IMR-90 (cell line): ENCODE measurements around the gene CCSER1. TPM values are rescaled to one million over a fixed set of nuclear protein-coding genes. Genes with fewer than 3 reads are reported as not detected.

ENCODE experiments used
- ATAC-seq: fragments of 200-7000 bp; cut with Tn5 transposase; 2 replicates; pipeline ENCODE4 v1.9.1; 2020; ENCODE audit warnings: low read depth, mild to moderate bottlenecking, moderate library complexity
- BruUV-seq: library from RNA; stranded (reverse); fragments of 400-500 nt; replicated peaks from 2 replicates; lab custom pipeline; 2021; lab: Mats Ljungman, UMichigan
- CTCF ChIA-PET: fragments of 300-600 bp; formaldehyde crosslinking; extraction: SDS; loops from one replicate; lab custom pipeline; 2021; ENCODE audit warnings: antibody characterized with exemption; lab: Yijun Ruan, JAX
- POLR2A ChIA-PET: fragments of 300-600 bp; sonication (Branson Sonifier 250); formaldehyde crosslinking; loops from one replicate; lab custom pipeline; 2022; ENCODE audit warnings: antibody characterized with exemption; ENCODE audit not compliant: unreplicated experiment; lab: Charles Lee
- DNase-seq: peaks from one replicate; pipeline ENCODE4 v3.0.0; 2013
- H2AFZ ChIP-seq: replicated peaks from 2 replicates; pipeline ENCODE3; 2013; ENCODE audit warnings: low read length, mild to moderate bottlenecking; ENCODE audit not compliant: poor library complexity
- H2AK5ac ChIP-seq: 2 replicates; pipeline ENCODE4 v1.6.1; 2013; ENCODE audit warnings: low read depth, low read length, inconsistent platforms
- H2AK9ac ChIP-seq: replicated peaks from 2 replicates; pipeline ENCODE3; 2013; ENCODE audit warnings: mild to moderate bottlenecking, low read depth, low read length, moderate library complexity; ENCODE audit not compliant: poor library complexity
- H2BK120ac ChIP-seq: 2 replicates; pipeline ENCODE4 v1.6.1; 2013; ENCODE audit warnings: low read depth, low read length, inconsistent platforms
- H2BK15ac ChIP-seq: 3 replicates; pipeline ENCODE4 v1.6.1; 2013; ENCODE audit warnings: low read depth, low read length, inconsistent platforms
- H2BK20ac ChIP-seq: 2 replicates; pipeline ENCODE4 v1.6.1; 2013; ENCODE audit warnings: low read depth, mild to moderate bottlenecking, inconsistent platforms, low read length, moderate library complexity
- H2BK5ac ChIP-seq: 2 replicates; pipeline ENCODE4 v1.6.1; 2013; ENCODE audit warnings: mild to moderate bottlenecking, low read depth, low read length, inconsistent platforms; ENCODE audit not compliant: poor library complexity, severe bottlenecking
- H3K14ac ChIP-seq: replicated peaks from 2 replicates; pipeline ENCODE4 v1.6.1; 2013; ENCODE audit warnings: low read depth, low read length, inconsistent platforms
- H3K18ac ChIP-seq: 2 replicates; pipeline ENCODE4 v1.6.1; 2013; ENCODE audit warnings: low read depth, low read length, control low read depth
- H3K23ac ChIP-seq: 2 replicates; pipeline ENCODE4 v1.6.1; 2013; ENCODE audit warnings: low read depth, low read length, inconsistent platforms
- H3K27ac ChIP-seq: 2 replicates; pipeline ENCODE4 v1.5.1; 2013; ENCODE audit warnings: mild to moderate bottlenecking, control low read depth, low read length; ENCODE audit not compliant: insufficient read depth
- H3K27me3 ChIP-seq: 2 replicates; pipeline ENCODE4 v1.6.1; 2013; ENCODE audit warnings: low read length; ENCODE audit not compliant: control insufficient read depth, insufficient read depth
- H3K36me3 ChIP-seq: 2 replicates; pipeline ENCODE4 v1.6.1; 2013; ENCODE audit warnings: low read length, mixed read lengths; ENCODE audit not compliant: control insufficient read depth, insufficient read depth
- H3K4ac ChIP-seq: 2 replicates; pipeline ENCODE4 v1.6.1; 2013; ENCODE audit warnings: low read depth, low read length, inconsistent platforms
- H3K4me1 ChIP-seq: 2 replicates; pipeline ENCODE4 v1.6.1; 2013; ENCODE audit warnings: low read length, mixed read lengths; ENCODE audit not compliant: control insufficient read depth, insufficient read depth
- H3K4me2 ChIP-seq: 2 replicates; pipeline ENCODE4 v1.6.1; 2013; ENCODE audit warnings: low read depth, mild to moderate bottlenecking, control low read depth, low read length, moderate library complexity
- H3K4me3 ChIP-seq: 2 replicates; pipeline ENCODE4 v1.5.1; 2013; ENCODE audit warnings: low read depth, mild to moderate bottlenecking, control low read depth, low read length, moderate library complexity; ENCODE audit not compliant: insufficient read depth
- H3K56ac ChIP-seq: 2 replicates; pipeline ENCODE4 v1.6.1; 2013; ENCODE audit warnings: low read length, inconsistent platforms; ENCODE audit not compliant: insufficient read depth; ENCODE audit errors: extremely low read depth
- H3K79me1 ChIP-seq, 2 experiments: 2 replicates each; pipeline ENCODE4 v1.6.1; 2013; ENCODE audit warnings: low read length in 2 of 2, inconsistent platforms in 1 of 2, low read depth in 1 of 2
- H3K9ac ChIP-seq: 2 replicates; pipeline ENCODE4 v1.6.1; 2013; ENCODE audit warnings: low read depth, low read length, control low read depth
- H3K9me1 ChIP-seq: 2 replicates; pipeline ENCODE4 v1.6.1; 2013; ENCODE audit warnings: low read length, inconsistent platforms; ENCODE audit not compliant: insufficient read depth
- H3K9me3 ChIP-seq: 2 replicates; pipeline ENCODE4 v1.6.1; 2013; ENCODE audit warnings: low read length; ENCODE audit not compliant: control insufficient read depth, insufficient read depth
- H4K20me1 ChIP-seq: 2 replicates; pipeline ENCODE4 v1.6.1; 2013; ENCODE audit warnings: low read length, inconsistent platforms; ENCODE audit not compliant: insufficient read depth
- H4K5ac ChIP-seq: 2 replicates; pipeline ENCODE4 v1.6.1; 2013; ENCODE audit warnings: mild to moderate bottlenecking, low read depth, low read length, control low read depth
- H4K8ac ChIP-seq, 2 experiments: 2 replicates each; pipeline ENCODE4 v1.6.1; 2013; ENCODE audit warnings: low read depth in 2 of 2, low read length in 2 of 2, control low read depth in 1 of 2, inconsistent platforms in 1 of 2
- H4K91ac ChIP-seq: 2 replicates; pipeline ENCODE4 v1.6.1; 2013; ENCODE audit warnings: low read depth, low read length, inconsistent platforms; ENCODE audit not compliant: insufficient read depth
- BHLHE40 ChIP-seq: fragments of 150-350 bp; IDR thresholded peaks from 2 replicates; pipeline ENCODE4 v1.6.1; 2016; ENCODE audit warnings: mild to moderate bottlenecking, low read depth, low read length
- CEBPB ChIP-seq: IDR thresholded peaks from 2 replicates; pipeline ENCODE4 v1.6.1; 2012; ENCODE audit warnings: low read depth, low read length, improper control_type of control experiment
- CHD1 ChIP-seq: IDR thresholded peaks from 2 replicates; pipeline ENCODE4 v1.6.1; 2012; ENCODE audit warnings: low read depth, low read length, improper control_type of control experiment
- FOS ChIP-seq: fragments of 150-350 bp; IDR thresholded peaks from 2 replicates; pipeline ENCODE4 v1.6.1; 2016; ENCODE audit warnings: low read depth, low read length
- MAFK ChIP-seq: IDR thresholded peaks from 2 replicates; pipeline ENCODE4 v1.6.1; 2012; ENCODE audit warnings: low read depth, low read length, improper control_type of control experiment
- MAZ ChIP-seq: IDR thresholded peaks from 2 replicates; pipeline ENCODE4 v1.6.1; 2012; ENCODE audit warnings: low read depth, mild to moderate bottlenecking, low read length, improper control_type of control experiment, moderate library complexity, borderline replicate concordance
- MXI1 ChIP-seq: IDR thresholded peaks from 2 replicates; pipeline ENCODE4 v1.6.1; 2012; ENCODE audit warnings: low read depth, mild to moderate bottlenecking, low read length, moderate library complexity, borderline replicate concordance
- NFE2L2 ChIP-seq: fragments of 150-350 bp; IDR thresholded peaks from 2 replicates; pipeline ENCODE4 v1.6.1; 2016; ENCODE audit warnings: low read depth, mild to moderate bottlenecking, low read length
- POLR2A ChIP-seq: IDR thresholded peaks from 2 replicates; pipeline ENCODE4 v1.6.1; 2012; ENCODE audit warnings: mild to moderate bottlenecking, low read depth, low read length
- RAD21 ChIP-seq: IDR thresholded peaks from 2 replicates; pipeline ENCODE4 v1.6.1; 2012; ENCODE audit warnings: low read length, improper control_type of control experiment
- RCOR1 ChIP-seq: IDR thresholded peaks from 2 replicates; pipeline ENCODE4 v1.6.1; 2012; ENCODE audit warnings: mild to moderate bottlenecking, low read length, improper control_type of control experiment; ENCODE audit not compliant: insufficient replicate concordance
- RFX5 ChIP-seq: IDR thresholded peaks from 2 replicates; pipeline ENCODE4 v1.8.0; 2012; ENCODE audit warnings: low read depth, mild to moderate bottlenecking, low read length, moderate library complexity
- SMC3 ChIP-seq: fragments of 150-350 bp; IDR thresholded peaks from 2 replicates; pipeline ENCODE4 v1.6.1; 2016; ENCODE audit warnings: low read depth, mild to moderate bottlenecking, antibody characterized with exemption, low read length, moderate library complexity
- dilution Hi-C: fragments of 300-500 bp; cut with HindIII; formaldehyde crosslinking; loops from one replicate; pipeline ENCODE4 v1.14.3; 2018; ENCODE audit warnings: low sequenced_read_pairs; ENCODE audit not compliant: unreplicated experiment
- in situ Hi-C: fragments of 300-500 bp; cut with MboI; formaldehyde crosslinking; loops from 3 replicates; pipeline ENCODE4 v1.14.3; 2019; ENCODE audit warnings: low sequenced_read_pairs, inconsistent platforms, mixed read lengths
- intact Hi-C: fragments of 100-400 bp; cut with micrococcal nuclease; formaldehyde crosslinking; loops from 2 replicates; pipeline ENCODE4 v1.10.0; 2022
- polyA plus RNA-seq, 3 experiments: library from polyadenylated mRNA; depleted of rRNA; stranded (reverse); fragments of >200 nt; gene quantifications; 2 replicates each; pipeline ENCODE4 v1.2.3, GENCODE V29; 2012; ENCODE audit warnings: low replicate concordance in 1 of 3
- total RNA-seq: library from RNA; depleted of rRNA; stranded (reverse); fragments of >200 nt; gene quantifications from 2 replicates; pipeline ENCODE4 v1.2.3, GENCODE V29; 2012
- TF ChIP-seq, protein P1 (sequence below): fragments of 150-350 bp; IDR thresholded peaks from 2 replicates; pipeline ENCODE4 v1.6.1; 2017; ENCODE audit warnings: mild to moderate bottlenecking, antibody characterized with exemption, low read length, low read depth
- TF ChIP-seq, protein P2 (sequence below): conservative IDR thresholded peaks from 2 replicates; pipeline ENCODE4 v1.5.1; 2012; ENCODE audit warnings: mild to moderate bottlenecking, low read depth, low read length, improper control_type of control experiment
- TF ChIP-seq, protein P3 (sequence below): fragments of 150-350 bp; IDR thresholded peaks from 2 replicates; pipeline ENCODE4 v1.6.1; 2016; ENCODE audit warnings: low read depth, mild to moderate bottlenecking, low read length, moderate library complexity, borderline replicate concordance

The CCSER1 gene
- total and polyA plus RNA-seq, 2 of the 4 experiments (the other 2 are of a cell fraction) = not detected

DNA sequence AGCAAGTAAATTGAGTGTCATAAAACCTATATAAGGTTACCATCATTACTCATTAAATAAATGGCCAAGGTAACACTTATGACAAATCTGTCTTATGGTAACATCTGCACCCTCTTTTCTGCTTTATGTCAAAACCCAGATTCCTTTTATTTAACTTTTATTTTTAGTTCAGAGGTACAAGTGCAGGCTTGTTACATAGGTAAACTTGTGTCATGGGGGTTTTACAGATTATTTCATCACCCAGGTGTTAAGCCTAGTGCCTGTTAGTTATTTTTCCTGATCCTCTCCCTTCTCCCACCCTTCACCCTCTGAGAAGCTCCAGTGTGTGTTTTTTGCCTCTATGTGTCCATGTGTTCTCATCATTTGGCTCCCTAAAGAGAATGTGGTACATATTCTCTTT is 930.7 kb downstream of the CCSER1 start:
- BruUV-seq = no TSS peak
- in situ Hi-C loops = no loop called here
- Histone ChIP-seq H3K79me1 (no peaks in the 10 kb centered on the region), H3K18ac (no peak overlapping the region), H3K9ac (no peak overlapping the region), H3K14ac (no peak overlapping the region), H2AK9ac (no peak overlapping the region), H3K9me1 (no peaks in the 10 kb centered on the region), H3K4ac (no peak overlapping the region), H3K4me3 (no peak overlapping the region), H2BK5ac (no peak overlapping the region), H3K27me3 (no peaks in the 10 kb centered on the region), H3K9me3 (no peaks in the 10 kb centered on the region; the same call in 1 of the 2 replicates), H4K20me1 (no peaks in the 10 kb centered on the region), H2AK5ac (no peak overlapping the region), H3K27ac (no peak overlapping the region), H4K8ac (no peak overlapping the region), H3K56ac (no peak overlapping the region), H4K91ac (no peak overlapping the region), H2BK120ac (no peak overlapping the region), H2BK20ac (no peak overlapping the region), H2BK15ac (no peak overlapping the region), H3K36me3 (no peaks in the 10 kb centered on the region), H2AFZ (no peak overlapping the region), H3K23ac (no peak overlapping the region), H4K5ac (no peak overlapping the region), H3K4me1 (no peaks in the 10 kb centered on the region), H3K4me2 (no peak overlapping the region)
- TF ChIP-seq SMC3 = no peak
- no peak for TF ChIP-seq RAD21
- TF ChIP-seq NFE2L2 = no peak
- no peak for TF ChIP-seq CEBPB
- TF ChIP-seq, protein P1, sequence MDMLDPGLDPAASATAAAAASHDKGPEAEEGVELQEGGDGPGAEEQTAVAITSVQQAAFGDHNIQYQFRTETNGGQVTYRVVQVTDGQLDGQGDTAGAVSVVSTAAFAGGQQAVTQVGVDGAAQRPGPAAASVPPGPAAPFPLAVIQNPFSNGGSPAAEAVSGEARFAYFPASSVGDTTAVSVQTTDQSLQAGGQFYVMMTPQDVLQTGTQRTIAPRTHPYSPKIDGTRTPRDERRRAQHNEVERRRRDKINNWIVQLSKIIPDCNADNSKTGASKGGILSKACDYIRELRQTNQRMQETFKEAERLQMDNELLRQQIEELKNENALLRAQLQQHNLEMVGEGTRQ = no peak
- no peak for TF ChIP-seq RFX5
- TF ChIP-seq MAZ = no peak
- TF ChIP-seq RCOR1 = no peak
- no peak for TF ChIP-seq POLR2A
- TF ChIP-seq, protein P2, sequence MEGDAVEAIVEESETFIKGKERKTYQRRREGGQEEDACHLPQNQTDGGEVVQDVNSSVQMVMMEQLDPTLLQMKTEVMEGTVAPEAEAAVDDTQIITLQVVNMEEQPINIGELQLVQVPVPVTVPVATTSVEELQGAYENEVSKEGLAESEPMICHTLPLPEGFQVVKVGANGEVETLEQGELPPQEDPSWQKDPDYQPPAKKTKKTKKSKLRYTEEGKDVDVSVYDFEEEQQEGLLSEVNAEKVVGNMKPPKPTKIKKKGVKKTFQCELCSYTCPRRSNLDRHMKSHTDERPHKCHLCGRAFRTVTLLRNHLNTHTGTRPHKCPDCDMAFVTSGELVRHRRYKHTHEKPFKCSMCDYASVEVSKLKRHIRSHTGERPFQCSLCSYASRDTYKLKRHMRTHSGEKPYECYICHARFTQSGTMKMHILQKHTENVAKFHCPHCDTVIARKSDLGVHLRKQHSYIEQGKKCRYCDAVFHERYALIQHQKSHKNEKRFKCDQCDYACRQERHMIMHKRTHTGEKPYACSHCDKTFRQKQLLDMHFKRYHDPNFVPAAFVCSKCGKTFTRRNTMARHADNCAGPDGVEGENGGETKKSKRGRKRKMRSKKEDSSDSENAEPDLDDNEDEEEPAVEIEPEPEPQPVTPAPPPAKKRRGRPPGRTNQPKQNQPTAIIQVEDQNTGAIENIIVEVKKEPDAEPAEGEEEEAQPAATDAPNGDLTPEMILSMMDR = no peak
- TF ChIP-seq MXI1 = no peak
- TF ChIP-seq BHLHE40 = no peak
- TF ChIP-seq CHD1 = no peak
- TF ChIP-seq MAFK = no peak
- TF ChIP-seq, protein P3, sequence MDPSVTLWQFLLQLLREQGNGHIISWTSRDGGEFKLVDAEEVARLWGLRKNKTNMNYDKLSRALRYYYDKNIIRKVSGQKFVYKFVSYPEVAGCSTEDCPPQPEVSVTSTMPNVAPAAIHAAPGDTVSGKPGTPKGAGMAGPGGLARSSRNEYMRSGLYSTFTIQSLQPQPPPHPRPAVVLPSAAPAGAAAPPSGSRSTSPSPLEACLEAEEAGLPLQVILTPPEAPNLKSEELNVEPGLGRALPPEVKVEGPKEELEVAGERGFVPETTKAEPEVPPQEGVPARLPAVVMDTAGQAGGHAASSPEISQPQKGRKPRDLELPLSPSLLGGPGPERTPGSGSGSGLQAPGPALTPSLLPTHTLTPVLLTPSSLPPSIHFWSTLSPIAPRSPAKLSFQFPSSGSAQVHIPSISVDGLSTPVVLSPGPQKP = no peak
- TF ChIP-seq FOS = no peak
- intact Hi-C loops = no loop called here
- dilution Hi-C loops = no loop called here
- POLR2A ChIA-PET = no interaction called here
- CTCF ChIA-PET = no interaction called here
- DNase-seq (no peak), ATAC-seq (no peak)
